HepG2 (cell line): ENCODE data around the gene ASCL2. TPM values are rescaled to one million over a fixed set of nuclear protein-coding genes. Genes with fewer than 3 reads are reported as not detected.

Experiments used
- ATAC-seq: fragments of 200-7000 bp; cut with Tn5 transposase; 3 replicates; pipeline ENCODE4 v1.9.1; 2020; ENCODE audit warnings: mild to moderate bottlenecking, moderate library complexity
- BruUV-seq: library from RNA; stranded (reverse); fragments of 400-500 nt; replicated peaks from 2 replicates; lab custom pipeline; 2021; lab: Mats Ljungman, UMichigan
- CTCF ChIA-PET: fragments of 300-600 bp; formaldehyde crosslinking; extraction: SDS; loops from one replicate; lab custom pipeline; 2021; ENCODE audit warnings: low total read pairs, inconsistent platforms, low intra/inter-chr PET ratio; lab: Yijun Ruan, JAX
- POLR2A ChIA-PET: fragments of 350-600 bp; sonication (Branson Sonifier 250); formaldehyde crosslinking; loops from one replicate; lab custom pipeline; 2020; ENCODE audit warnings: antibody characterized with exemption, inconsistent platforms; lab: Yijun Ruan, JAX
- DNase-seq: peaks from one replicate; pipeline ENCODE4 v3.0.0-alpha.2; 2015; ENCODE audit warnings: low spot score
- FAIRE-seq: peaks from 3 replicates; lab custom pipeline; 2011; peaks lifted over from hg19 to GRCh38; lab: Jason Lieb, UNC
- H2AFZ ChIP-seq: one replicate; pipeline ENCODE4 v1.6.1; 2011; ENCODE audit warnings: low read length, inconsistent platforms
- H3K27ac ChIP-seq: fragments of 300-600 bp; 3 replicates; pipeline ENCODE4 v1.8.0; 2011; ENCODE audit warnings: mixed run types, mild to moderate bottlenecking, mixed read lengths, low read length, inconsistent platforms; ENCODE audit not compliant: insufficient read depth; ENCODE audit errors: extremely low read length
- H3K27me3 ChIP-seq, 2 experiments: fragments of 200-600 bp in 1 of 2; 2 replicates in 1 of 2; 3 replicates in 1 of 2; pipeline versions ENCODE4 v1.6.0 to v1.8.0; 2011; ENCODE audit warnings: low read length in 2 of 2, mild to moderate bottlenecking in 2 of 2, moderate library complexity in 2 of 2, inconsistent platforms in 1 of 2; ENCODE audit not compliant: insufficient read depth in 2 of 2, control insufficient read depth in 1 of 2
- H3K36me3 ChIP-seq, 2 experiments: fragments of 200-600 bp in 1 of 2; replicated peaks in 1 of 2; 2 replicates in 1 of 2; 3 replicates in 1 of 2; pipeline versions ENCODE4 v1.5.1 to v1.8.0; 2011; ENCODE audit warnings: low read length in 2 of 2, inconsistent platforms in 1 of 2; ENCODE audit not compliant: insufficient read depth in 2 of 2, control insufficient read depth in 1 of 2
- H3K4me1 ChIP-seq: 2 replicates; pipeline ENCODE4 v1.5.1; 2012; ENCODE audit warnings: low read length, inconsistent platforms; ENCODE audit not compliant: insufficient read depth
- H3K4me2 ChIP-seq: 2 replicates; pipeline ENCODE4 v1.6.0; 2011; ENCODE audit warnings: low read depth, low read length, inconsistent platforms
- H3K4me3 ChIP-seq, 3 experiments: fragments of 200-600 bp in 1 of 3; sonication (generic), shearing (Covaris generic) in 1 of 3; replicated peaks in 1 of 3; 2 replicates each; pipeline ENCODE4 v1.5.1; 2011 to 2016; ENCODE audit warnings: low read length in 3 of 3, inconsistent platforms in 2 of 3, low read depth in 2 of 3, mild to moderate bottlenecking in 2 of 3, control low read depth in 1 of 3, mixed read lengths in 1 of 3; ENCODE audit not compliant: insufficient read depth in 1 of 3
- H3K79me2 ChIP-seq: one replicate; pipeline ENCODE4 v1.6.1; 2011; ENCODE audit warnings: low read length, inconsistent platforms; ENCODE audit not compliant: insufficient read depth
- H3K9ac ChIP-seq: 2 replicates; pipeline ENCODE4 v1.6.0; 2011; ENCODE audit warnings: mild to moderate bottlenecking, low read depth, low read length, inconsistent platforms; ENCODE audit not compliant: insufficient read depth
- H3K9me3 ChIP-seq: 2 replicates; pipeline ENCODE4 v1.5.1; 2012; ENCODE audit warnings: mild to moderate bottlenecking, low read length
- H4K20me1 ChIP-seq: 2 replicates; pipeline ENCODE4 v1.6.0; 2011; ENCODE audit warnings: inconsistent platforms, mild to moderate bottlenecking, low read length, moderate library complexity; ENCODE audit not compliant: insufficient read depth
- GTF2F1 ChIP-seq: fragments of 150-350 bp; IDR thresholded peaks from 2 replicates; pipeline ENCODE4 v1.6.1; 2014; ENCODE audit warnings: low read length
- MAFG ChIP-seq: sonication (generic); formaldehyde crosslinking; IDR thresholded peaks from 2 replicates; pipeline ENCODE4 v1.5.1; 2020; ENCODE audit warnings: mild to moderate bottlenecking, missing genetic modification reagents
- MEIS1 ChIP-seq: sonication (generic); formaldehyde crosslinking; IDR thresholded peaks from 2 replicates; pipeline ENCODE4 v1.9.0; 2021; ENCODE audit warnings: mild to moderate bottlenecking, missing genetic modification reagents, moderate library complexity, borderline replicate concordance
- ZNF549 ChIP-seq: sonication (generic); formaldehyde crosslinking; IDR thresholded peaks from 2 replicates; pipeline ENCODE4 v1.5.0; 2020; ENCODE audit warnings: missing genetic modification reagents
- ZNF605 ChIP-seq: sonication (generic); formaldehyde crosslinking; IDR thresholded peaks from 2 replicates; pipeline ENCODE4 v1.8.0; 2022; ENCODE audit warnings: mild to moderate bottlenecking, missing genetic modification reagents
- ZNF629 ChIP-seq: sonication (generic); formaldehyde crosslinking; conservative IDR thresholded peaks from 2 replicates; pipeline ENCODE4 v1.5.0; 2020; ENCODE audit warnings: missing genetic modification reagents
- ZNF7 ChIP-seq: IDR thresholded peaks from 2 replicates; pipeline ENCODE4 v1.6.1; 2016; ENCODE audit warnings: missing biosample characterization, missing genetic modification reagents
- ZNF816 ChIP-seq: sonication (generic); formaldehyde crosslinking; IDR thresholded peaks from 2 replicates; pipeline ENCODE4 v1.8.0; 2022; ENCODE audit warnings: missing genetic modification reagents, mild to moderate bottlenecking, borderline replicate concordance
- WGBS: methylation state at CpG from one replicate; pipeline ENCODE4 v1.1.6; 2017; ENCODE audit warnings: low lambda C conversion rate; 5-methylcytosine and 5-hydroxymethylcytosine counted together
- in situ Hi-C: cut with HindIII; loops from 2 replicates; pipeline ENCODE4 v1.10.0; 2017; ENCODE audit warnings: low pct_unique_long_range_greater_than_20kb; ENCODE audit not compliant: extremely low pct_ligation_motif_present
- intact Hi-C: fragments of 100-400 bp; cut with micrococcal nuclease; formaldehyde crosslinking; loops from one replicate; pipeline ENCODE4 v1.10.0; 2022; ENCODE audit not compliant: unreplicated experiment
- polyA plus RNA-seq, 8 experiments: library from polyadenylated mRNA; depleted of rRNA in 3 of 8; stranded (reverse) in 7 of 8; unstranded in 1 of 8; fragments of >200 nt; fragmentation: Illumina TruSeq in 4 of 8; extraction: Trizol in 4 of 8; gene quantifications; 2 replicates each; pipeline versions ENCODE4 v1.2.1 to v1.2.3, GENCODE V29; 2011 to 2016; ENCODE audit warnings: low read depth in 4 of 8, missing spikeins in 1 of 8, mixed read lengths in 1 of 8; ENCODE audit not compliant: insufficient read depth in 1 of 8
- total RNA-seq, 5 experiments: library from RNA; depleted of rRNA; stranded (reverse); fragments of >200 nt; fragmentation: Illumina TruSeq; extraction: Trizol; gene quantifications; 2 replicates each; pipeline ENCODE4 v1.2.3, GENCODE V29; 2016; ENCODE audit warnings: low read depth in 1 of 5
- TF ChIP-seq, protein P1 (sequence below): sonication (generic); formaldehyde crosslinking; IDR thresholded peaks from 2 replicates; pipeline ENCODE4 v1.4.0; 2020; ENCODE audit warnings: mild to moderate bottlenecking, missing genetic modification reagents
- TF ChIP-seq, protein P2 (sequence below): sonication (generic); formaldehyde crosslinking; IDR thresholded peaks from 2 replicates; pipeline ENCODE4 v1.4.0; 2020; ENCODE audit warnings: missing genetic modification reagents, borderline replicate concordance
- TF ChIP-seq, protein P3 (sequence below): sonication (generic); formaldehyde crosslinking; IDR thresholded peaks from 2 replicates; pipeline ENCODE4 v1.5.0; 2020; ENCODE audit warnings: mild to moderate bottlenecking, missing genetic modification reagents, borderline replicate concordance
- TF ChIP-seq, protein P4 (sequence below): sonication (generic); formaldehyde crosslinking; IDR thresholded peaks from 2 replicates; pipeline ENCODE4 v1.5.0; 2020; ENCODE audit warnings: mild to moderate bottlenecking, missing genetic modification reagents

The ASCL2 gene
- total and polyA plus RNA-seq, 2 of the 13 experiments (the other 11 are each of a cell fraction or from before 2014, with no cell fraction given), result 0.07 TPM; not detected in 1

DNA sequence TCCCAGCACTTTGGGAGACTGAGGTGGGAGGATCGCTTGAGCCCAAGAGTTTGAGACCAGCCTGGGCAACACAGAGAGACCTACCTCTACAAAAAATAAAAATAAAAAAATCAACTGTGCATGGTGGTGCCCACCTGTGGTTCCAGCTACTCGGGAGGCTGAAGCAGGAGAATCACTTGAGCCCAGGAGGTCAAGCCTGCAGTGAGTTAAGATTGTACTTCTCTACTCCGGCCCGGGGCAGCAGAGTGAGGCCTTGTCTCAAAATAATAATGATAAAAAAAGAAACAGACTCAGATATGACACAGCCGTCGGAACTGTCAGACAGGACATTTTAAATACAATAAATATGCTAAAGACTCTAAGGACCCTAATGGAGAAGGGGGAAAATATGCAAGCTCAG, 18.4 kb downstream of the ASCL2 start:
- no peak overlapping the region for H3K27ac ChIP-seq
- H3K9ac ChIP-seq, result no peak overlapping the region
- 54% methylated on average over 6 of the region's 6 CpGs for WGBS
- H3K36me3 ChIP-seq, result no peaks in the 10 kb centered on the region
- no peaks in the 10 kb centered on the region for H4K20me1 ChIP-seq
- no peak overlapping the region for H3K4me2 ChIP-seq
- ATAC-seq, result no peak
- H3K4me3 ChIP-seq, result no peak overlapping the region
- no peaks in the 10 kb centered on the region for H3K4me1 ChIP-seq
- H3K27me3 ChIP-seq, result peaks cover 9 to 60% of the 10 kb centered on the region in 2 experiments
- ChIA-PET POLR2A (interaction anchor here (1.8 kb wide), 1 partner anchor 41 kb away, joined by 5 read pairs; no protein-coding TSS in a partner anchor), CTCF (no interaction called here)
- no peak overlapping the region for H2AFZ ChIP-seq
- H3K9me3 ChIP-seq, result no peaks in the 10 kb centered on the region
- no peak for FAIRE-seq
- intact Hi-C loops, result no loop called here
- in situ Hi-C loops, result no loop called here
- no peak for DNase-seq
- H3K79me2 ChIP-seq, result no peaks in the 10 kb centered on the region
- no TSS peak for BruUV-seq
- no peak for TF ChIP-seq ZNF816
- TF ChIP-seq, protein P1, sequence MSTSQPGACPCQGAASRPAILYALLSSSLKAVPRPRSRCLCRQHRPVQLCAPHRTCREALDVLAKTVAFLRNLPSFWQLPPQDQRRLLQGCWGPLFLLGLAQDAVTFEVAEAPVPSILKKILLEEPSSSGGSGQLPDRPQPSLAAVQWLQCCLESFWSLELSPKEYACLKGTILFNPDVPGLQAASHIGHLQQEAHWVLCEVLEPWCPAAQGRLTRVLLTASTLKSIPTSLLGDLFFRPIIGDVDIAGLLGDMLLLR (CRISPR knock-in tag), result no peak
- no peak for TF ChIP-seq ZNF549 (CRISPR knock-in tag)
- TF ChIP-seq ZNF7 (CRISPR knock-in tag), result no peak
- TF ChIP-seq, protein P2, sequence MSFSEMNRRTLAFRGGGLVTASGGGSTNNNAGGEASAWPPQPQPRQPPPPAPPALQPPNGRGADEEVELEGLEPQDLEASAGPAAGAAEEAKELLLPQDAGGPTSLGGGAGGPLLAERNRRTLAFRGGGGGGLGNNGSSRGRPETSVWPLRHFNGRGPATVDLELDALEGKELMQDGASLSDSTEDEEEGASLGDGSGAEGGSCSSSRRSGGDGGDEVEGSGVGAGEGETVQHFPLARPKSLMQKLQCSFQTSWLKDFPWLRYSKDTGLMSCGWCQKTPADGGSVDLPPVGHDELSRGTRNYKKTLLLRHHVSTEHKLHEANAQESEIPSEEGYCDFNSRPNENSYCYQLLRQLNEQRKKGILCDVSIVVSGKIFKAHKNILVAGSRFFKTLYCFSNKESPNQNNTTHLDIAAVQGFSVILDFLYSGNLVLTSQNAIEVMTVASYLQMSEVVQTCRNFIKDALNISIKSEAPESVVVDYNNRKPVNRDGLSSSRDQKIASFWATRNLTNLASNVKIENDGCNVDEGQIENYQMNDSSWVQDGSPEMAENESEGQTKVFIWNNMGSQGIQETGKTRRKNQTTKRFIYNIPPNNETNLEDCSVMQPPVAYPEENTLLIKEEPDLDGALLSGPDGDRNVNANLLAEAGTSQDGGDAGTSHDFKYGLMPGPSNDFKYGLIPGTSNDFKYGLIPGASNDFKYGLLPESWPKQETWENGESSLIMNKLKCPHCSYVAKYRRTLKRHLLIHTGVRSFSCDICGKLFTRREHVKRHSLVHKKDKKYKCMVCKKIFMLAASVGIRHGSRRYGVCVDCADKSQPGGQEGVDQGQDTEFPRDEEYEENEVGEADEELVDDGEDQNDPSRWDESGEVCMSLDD (CRISPR knock-in tag), result no peak
- TF ChIP-seq MAFG (CRISPR knock-in tag), result no peak
- TF ChIP-seq ZNF605, result no peak
- TF ChIP-seq GTF2F1, result no peak
- no peak for TF ChIP-seq ZNF629
- TF ChIP-seq MEIS1 (CRISPR knock-in tag), result no peak
- TF ChIP-seq, protein P3, sequence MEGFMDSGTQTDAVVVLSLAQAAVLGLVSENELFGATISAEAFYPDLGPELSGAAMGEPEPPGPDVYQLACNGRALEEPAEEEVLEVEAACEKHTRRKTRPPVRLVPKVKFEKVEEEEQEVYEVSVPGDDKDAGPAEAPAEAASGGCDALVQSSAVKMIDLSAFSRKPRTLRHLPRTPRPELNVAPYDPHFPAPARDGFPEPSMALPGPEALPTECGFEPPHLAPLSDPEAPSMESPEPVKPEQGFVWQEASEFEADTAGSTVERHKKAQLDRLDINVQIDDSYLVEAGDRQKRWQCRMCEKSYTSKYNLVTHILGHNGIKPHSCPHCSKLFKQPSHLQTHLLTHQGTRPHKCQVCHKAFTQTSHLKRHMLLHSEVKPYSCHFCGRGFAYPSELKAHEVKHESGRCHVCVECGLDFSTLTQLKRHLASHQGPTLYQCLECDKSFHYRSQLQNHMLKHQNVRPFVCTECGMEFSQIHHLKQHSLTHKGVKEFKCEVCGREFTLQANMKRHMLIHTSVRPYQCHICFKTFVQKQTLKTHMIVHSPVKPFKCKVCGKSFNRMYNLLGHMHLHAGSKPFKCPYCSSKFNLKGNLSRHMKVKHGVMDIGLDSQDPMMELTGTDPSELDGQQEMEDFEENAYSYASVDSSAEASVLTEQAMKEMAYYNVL (CRISPR knock-in tag), result no peak
- TF ChIP-seq, protein P4, sequence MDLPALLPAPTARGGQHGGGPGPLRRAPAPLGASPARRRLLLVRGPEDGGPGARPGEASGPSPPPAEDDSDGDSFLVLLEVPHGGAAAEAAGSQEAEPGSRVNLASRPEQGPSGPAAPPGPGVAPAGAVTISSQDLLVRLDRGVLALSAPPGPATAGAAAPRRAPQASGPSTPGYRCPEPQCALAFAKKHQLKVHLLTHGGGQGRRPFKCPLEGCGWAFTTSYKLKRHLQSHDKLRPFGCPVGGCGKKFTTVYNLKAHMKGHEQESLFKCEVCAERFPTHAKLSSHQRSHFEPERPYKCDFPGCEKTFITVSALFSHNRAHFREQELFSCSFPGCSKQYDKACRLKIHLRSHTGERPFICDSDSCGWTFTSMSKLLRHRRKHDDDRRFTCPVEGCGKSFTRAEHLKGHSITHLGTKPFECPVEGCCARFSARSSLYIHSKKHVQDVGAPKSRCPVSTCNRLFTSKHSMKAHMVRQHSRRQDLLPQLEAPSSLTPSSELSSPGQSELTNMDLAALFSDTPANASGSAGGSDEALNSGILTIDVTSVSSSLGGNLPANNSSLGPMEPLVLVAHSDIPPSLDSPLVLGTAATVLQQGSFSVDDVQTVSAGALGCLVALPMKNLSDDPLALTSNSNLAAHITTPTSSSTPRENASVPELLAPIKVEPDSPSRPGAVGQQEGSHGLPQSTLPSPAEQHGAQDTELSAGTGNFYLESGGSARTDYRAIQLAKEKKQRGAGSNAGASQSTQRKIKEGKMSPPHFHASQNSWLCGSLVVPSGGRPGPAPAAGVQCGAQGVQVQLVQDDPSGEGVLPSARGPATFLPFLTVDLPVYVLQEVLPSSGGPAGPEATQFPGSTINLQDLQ (CRISPR knock-in tag), result no peak
